ENCODE results near the gene POC1A. TPM values are rescaled to one million over a fixed set of nuclear protein-coding genes. Genes with fewer than 3 reads are reported as not detected.

The POC1A gene
- total and polyA plus RNA-seq, 2 of the 4 experiments (the other 2 are of a cell fraction): 10.6 to 11.5 TPM

DNA sequence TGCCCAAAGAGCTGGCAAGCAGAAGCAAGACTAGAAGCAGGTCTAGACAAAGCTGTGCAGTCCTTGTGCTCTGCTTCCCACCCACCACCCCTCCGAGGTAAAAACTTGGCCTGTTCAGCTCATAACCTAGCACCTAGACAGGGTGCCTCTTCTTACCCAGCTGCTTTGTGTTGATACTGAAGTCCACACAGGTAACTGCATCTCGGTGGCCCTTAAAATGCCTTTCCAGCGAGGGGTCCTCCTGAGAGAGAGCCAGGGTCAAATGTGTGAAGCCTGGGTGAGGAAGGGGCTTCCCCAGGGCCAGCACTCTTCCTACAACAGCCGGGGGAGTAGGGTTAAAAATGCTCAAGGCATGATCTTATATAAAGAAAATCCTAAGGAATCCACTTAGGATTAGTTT lies 3.4 kb downstream of the POC1A start:
- in situ Hi-C loops (cut with MboI; ENCODE audit: low sequenced_read_pairs): loop anchor here (25.0 kb wide), 1 partner anchor 1814 kb away; the partner anchor contains the start of genes RASSF1, TUSC2 and ZMYND10
- CTCF ChIA-PET: interaction anchor here (0.8 kb wide), 1 partner anchor 13 kb away, joined by 6 read pairs; no protein-coding TSS in a partner anchor

More for the DNA sequence above, 3.4 kb downstream of the POC1A start:
- intact Hi-C loops (cut with micrococcal nuclease): loop anchor here (5.0 kb wide), 1 partner anchor 46 kb away; the partner anchor contains the start of gene ALAS1
- TF ChIP-seq BHLHE40 (IDR thresholded peaks at IDR 0.05; ENCODE audit: low read depth, low read length): no peak
- TF ChIP-seq, protein P1, sequence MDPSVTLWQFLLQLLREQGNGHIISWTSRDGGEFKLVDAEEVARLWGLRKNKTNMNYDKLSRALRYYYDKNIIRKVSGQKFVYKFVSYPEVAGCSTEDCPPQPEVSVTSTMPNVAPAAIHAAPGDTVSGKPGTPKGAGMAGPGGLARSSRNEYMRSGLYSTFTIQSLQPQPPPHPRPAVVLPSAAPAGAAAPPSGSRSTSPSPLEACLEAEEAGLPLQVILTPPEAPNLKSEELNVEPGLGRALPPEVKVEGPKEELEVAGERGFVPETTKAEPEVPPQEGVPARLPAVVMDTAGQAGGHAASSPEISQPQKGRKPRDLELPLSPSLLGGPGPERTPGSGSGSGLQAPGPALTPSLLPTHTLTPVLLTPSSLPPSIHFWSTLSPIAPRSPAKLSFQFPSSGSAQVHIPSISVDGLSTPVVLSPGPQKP (IDR thresholded peaks at IDR 0.05; ENCODE audit: borderline replicate concordance, low read depth, low read length): no peak
- TF ChIP-seq CHD1 (IDR thresholded peaks at IDR 0.05; ENCODE audit: low read depth, low read length): no peak
- TF ChIP-seq RCOR1 (IDR thresholded peaks at IDR 0.05; ENCODE audit: insufficient replicate concordance, low read length): no peak
- no peak for TF ChIP-seq SMC3 (IDR thresholded peaks at IDR 0.05; ENCODE audit: low read depth, low read length)
- no peak for TF ChIP-seq RAD21 (IDR thresholded peaks at IDR 0.05; ENCODE audit: low read length)
- no peak for TF ChIP-seq POLR2A (IDR thresholded peaks at IDR 0.05; ENCODE audit: low read depth, low read length)
- TF ChIP-seq MAFK (IDR thresholded peaks at IDR 0.05; ENCODE audit: low read depth, low read length): no peak
- no peak for TF ChIP-seq MAZ (IDR thresholded peaks at IDR 0.05; ENCODE audit: borderline replicate concordance, low read depth, low read length)
- TF ChIP-seq NFE2L2 (IDR thresholded peaks at IDR 0.05; ENCODE audit: low read depth, low read length): no peak
- TF ChIP-seq, protein P2, sequence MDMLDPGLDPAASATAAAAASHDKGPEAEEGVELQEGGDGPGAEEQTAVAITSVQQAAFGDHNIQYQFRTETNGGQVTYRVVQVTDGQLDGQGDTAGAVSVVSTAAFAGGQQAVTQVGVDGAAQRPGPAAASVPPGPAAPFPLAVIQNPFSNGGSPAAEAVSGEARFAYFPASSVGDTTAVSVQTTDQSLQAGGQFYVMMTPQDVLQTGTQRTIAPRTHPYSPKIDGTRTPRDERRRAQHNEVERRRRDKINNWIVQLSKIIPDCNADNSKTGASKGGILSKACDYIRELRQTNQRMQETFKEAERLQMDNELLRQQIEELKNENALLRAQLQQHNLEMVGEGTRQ (IDR thresholded peaks at IDR 0.05; ENCODE audit: low read depth, low read length): no peak
- no peak for TF ChIP-seq FOS (IDR thresholded peaks at IDR 0.05; ENCODE audit: low read depth, low read length)
- TF ChIP-seq, protein P3, sequence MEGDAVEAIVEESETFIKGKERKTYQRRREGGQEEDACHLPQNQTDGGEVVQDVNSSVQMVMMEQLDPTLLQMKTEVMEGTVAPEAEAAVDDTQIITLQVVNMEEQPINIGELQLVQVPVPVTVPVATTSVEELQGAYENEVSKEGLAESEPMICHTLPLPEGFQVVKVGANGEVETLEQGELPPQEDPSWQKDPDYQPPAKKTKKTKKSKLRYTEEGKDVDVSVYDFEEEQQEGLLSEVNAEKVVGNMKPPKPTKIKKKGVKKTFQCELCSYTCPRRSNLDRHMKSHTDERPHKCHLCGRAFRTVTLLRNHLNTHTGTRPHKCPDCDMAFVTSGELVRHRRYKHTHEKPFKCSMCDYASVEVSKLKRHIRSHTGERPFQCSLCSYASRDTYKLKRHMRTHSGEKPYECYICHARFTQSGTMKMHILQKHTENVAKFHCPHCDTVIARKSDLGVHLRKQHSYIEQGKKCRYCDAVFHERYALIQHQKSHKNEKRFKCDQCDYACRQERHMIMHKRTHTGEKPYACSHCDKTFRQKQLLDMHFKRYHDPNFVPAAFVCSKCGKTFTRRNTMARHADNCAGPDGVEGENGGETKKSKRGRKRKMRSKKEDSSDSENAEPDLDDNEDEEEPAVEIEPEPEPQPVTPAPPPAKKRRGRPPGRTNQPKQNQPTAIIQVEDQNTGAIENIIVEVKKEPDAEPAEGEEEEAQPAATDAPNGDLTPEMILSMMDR (conservative IDR thresholded peaks at IDR 0.05; ENCODE audit: low read depth, low read length): no peak
- no peak for TF ChIP-seq RFX5 (IDR thresholded peaks at IDR 0.05; ENCODE audit: low read depth, low read length)
- TF ChIP-seq MXI1 (IDR thresholded peaks at IDR 0.05; ENCODE audit: borderline replicate concordance, low read depth, low read length): no peak
- no peak for TF ChIP-seq CEBPB (IDR thresholded peaks at IDR 0.05; ENCODE audit: low read depth, low read length)
- Histone ChIP-seq H3K4me2 (ENCODE audit: low read depth, low read length) (no peak overlapping the region), H2BK5ac (ENCODE audit: low read depth, low read length, poor library complexity, severe bottlenecking) (no peak overlapping the region), H2BK20ac (ENCODE audit: low read depth, low read length) (no peak overlapping the region), H2BK15ac (ENCODE audit: low read depth, low read length) (no peak overlapping the region), H2BK120ac (ENCODE audit: low read depth, low read length) (no peak overlapping the region), H3K23ac (ENCODE audit: low read depth, low read length) (no peak overlapping the region), H4K8ac (ENCODE audit: low read depth in 2 of 2, low read length in 2 of 2) (no peak overlapping the region), H3K4me1 (ENCODE audit: control insufficient read depth, insufficient read depth, low read length) (peaks cover 8% of the 10 kb centered on the region), H4K91ac (ENCODE audit: insufficient read depth, low read depth, low read length) (no peak overlapping the region), H3K79me1 (ENCODE audit: low read depth in 1 of 2, low read length in 2 of 2) (peaks cover 25 to 40% of the 10 kb centered on the region in 2 experiments), H3K4ac (ENCODE audit: low read depth, low read length) (no peak overlapping the region), H3K56ac (ENCODE audit: extremely low read depth, insufficient read depth, low read length) (no peak overlapping the region), H3K36me3 (ENCODE audit: control insufficient read depth, insufficient read depth, low read length) (peaks cover 1% of the 10 kb centered on the region; the same call in 1 of the 2 replicates), H2AK9ac (replicated peaks; ENCODE audit: low read depth, low read length, poor library complexity) (no peak overlapping the region), H2AK5ac (ENCODE audit: low read depth, low read length) (no peak overlapping the region), H3K4me3 (ENCODE audit: insufficient read depth, low read depth, low read length) (no peak overlapping the region), H3K9ac (ENCODE audit: low read depth, low read length) (no peak overlapping the region), H2AFZ (replicated peaks; ENCODE audit: low read length, poor library complexity) (no peak overlapping the region), H4K5ac (ENCODE audit: low read depth, low read length) (no peak overlapping the region), H3K9me3 (ENCODE audit: control insufficient read depth, insufficient read depth, low read length) (no peaks in the 10 kb centered on the region), H3K27me3 (ENCODE audit: control insufficient read depth, insufficient read depth, low read length) (no peaks in the 10 kb centered on the region), H3K14ac (replicated peaks; ENCODE audit: low read depth, low read length) (no peak overlapping the region), H3K9me1 (ENCODE audit: insufficient read depth, low read length) (peaks cover 11% of the 10 kb centered on the region; the same call in 1 of the 2 replicates), H3K27ac (ENCODE audit: insufficient read depth, low read length) (no peak overlapping the region), H4K20me1 (ENCODE audit: insufficient read depth, low read length) (no peaks in the 10 kb centered on the region), H3K18ac (ENCODE audit: low read depth, low read length) (no peak overlapping the region)
- DNase-seq (no peak), ATAC-seq (ENCODE audit: low read depth) (no peak)
- no TSS peak for BruUV-seq (replicated peaks)
- dilution Hi-C loops (cut with HindIII; ENCODE audit: low sequenced_read_pairs, unreplicated experiment): no loop called here
- no CpG with 5 or more reads among the region's 4 CpGs for WGBS, 2 experiments (ENCODE audit: extremely low coverage in 2 of 2, insufficient read length in 1 of 2)
- POLR2A ChIA-PET (ENCODE audit: unreplicated experiment): no interaction called here

All from IMR-90 (cell line).